GM19467 (cell line): ENCODE results near the gene UBE3B.

Source experiments
- ATAC-seq: cut with Tn5 transposase; IDR thresholded peaks from one replicate; pipeline ENCODE4 v1.9.1; 2021; ENCODE audit warnings: mild to moderate bottlenecking, moderate library complexity; ENCODE audit not compliant: unreplicated experiment

The UBE3B gene

DNA sequence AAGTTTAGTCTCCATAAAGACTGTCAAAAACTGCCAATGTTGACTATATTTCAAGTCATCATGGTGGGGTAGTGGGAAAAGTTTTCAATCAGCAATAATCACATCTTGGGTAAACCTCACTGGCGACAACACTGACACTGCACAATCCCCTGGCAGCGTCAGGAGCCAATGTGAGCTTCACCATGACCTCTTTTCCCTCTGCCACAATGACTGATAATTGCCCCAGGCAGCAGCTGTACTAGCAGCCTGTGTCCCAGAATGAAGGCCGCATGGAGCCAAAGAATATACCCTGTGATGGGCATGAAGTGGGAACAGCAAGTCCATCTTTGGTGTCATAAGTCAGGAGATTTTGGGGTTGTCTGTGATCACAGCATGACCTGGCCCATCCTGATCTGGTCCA, 90.5 kb downstream of the UBE3B start:
- ATAC-seq: no peak

DNA sequence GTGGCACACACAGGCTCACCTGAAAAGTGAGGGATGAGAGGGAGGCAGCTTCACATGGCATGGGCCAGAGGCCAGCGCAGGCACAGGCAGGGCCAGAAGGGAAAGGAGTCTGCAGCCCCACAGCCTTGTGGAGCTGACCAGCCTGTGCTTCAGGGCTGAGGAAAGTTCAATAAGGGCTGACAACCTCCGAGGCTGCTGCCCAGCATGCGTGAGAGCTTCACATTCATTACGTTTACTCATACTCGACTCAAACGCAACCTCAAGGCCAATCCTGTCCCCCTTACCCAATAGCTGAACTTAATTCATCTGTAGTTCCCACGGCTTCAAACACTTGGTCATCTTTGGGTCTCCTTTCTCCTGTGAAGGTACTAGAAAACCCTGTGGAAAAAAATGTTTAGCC, 91.1 kb downstream of the UBE3B start:
- ATAC-seq: no peak

DNA sequence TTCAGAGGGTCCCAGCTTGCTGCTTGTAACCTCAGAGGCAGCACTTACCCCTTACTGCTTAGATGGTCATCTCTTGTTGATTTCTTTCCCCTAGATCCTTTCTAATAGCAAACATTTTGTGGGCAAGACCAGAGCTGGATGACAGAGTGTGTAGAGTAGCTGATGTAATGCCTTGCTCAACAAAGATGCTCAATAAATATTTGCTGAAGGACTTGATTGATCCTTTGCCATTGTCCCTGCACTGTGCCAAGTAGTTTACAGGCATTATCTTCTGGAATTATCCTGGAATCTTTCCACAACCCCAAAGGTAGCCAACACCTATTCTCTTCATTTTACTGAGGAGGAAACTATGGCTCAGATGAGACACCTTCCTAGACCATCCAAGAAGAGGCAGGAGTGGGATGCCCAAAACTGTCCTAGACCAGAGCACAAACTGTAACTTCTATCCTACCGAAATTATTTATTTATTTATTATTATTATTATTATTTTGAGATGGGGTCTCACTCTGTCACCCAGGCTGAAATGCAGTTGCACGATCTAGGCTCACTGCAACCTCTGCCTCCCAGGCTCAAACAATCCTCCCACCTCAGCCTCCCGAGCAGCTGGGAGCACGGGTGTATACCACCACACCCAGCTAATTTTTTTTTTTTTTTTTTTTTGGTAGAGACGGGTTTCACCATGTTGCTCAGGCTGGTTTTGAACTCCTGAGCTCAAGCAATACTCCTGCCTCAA, 94.5 kb downstream of the UBE3B start:
- ATAC-seq: no peak

DNA sequence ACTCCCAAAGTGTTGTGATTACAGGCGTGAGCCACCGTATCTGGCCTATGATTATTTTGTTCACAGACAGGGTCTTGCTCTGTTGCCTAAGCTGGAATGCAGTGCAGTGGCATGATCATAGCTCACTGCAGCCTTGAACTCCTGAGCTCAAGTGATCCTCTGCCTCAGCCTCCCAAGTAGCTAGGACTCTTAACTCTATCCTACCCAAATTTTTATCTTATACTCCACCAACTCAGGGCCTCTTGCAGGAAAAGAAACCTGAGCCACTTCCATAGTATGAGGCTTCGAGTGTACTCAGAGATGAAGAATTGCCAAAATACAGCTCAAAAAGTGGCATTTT, 95.0 kb downstream of the UBE3B start:
- no peak for ATAC-seq

DNA sequence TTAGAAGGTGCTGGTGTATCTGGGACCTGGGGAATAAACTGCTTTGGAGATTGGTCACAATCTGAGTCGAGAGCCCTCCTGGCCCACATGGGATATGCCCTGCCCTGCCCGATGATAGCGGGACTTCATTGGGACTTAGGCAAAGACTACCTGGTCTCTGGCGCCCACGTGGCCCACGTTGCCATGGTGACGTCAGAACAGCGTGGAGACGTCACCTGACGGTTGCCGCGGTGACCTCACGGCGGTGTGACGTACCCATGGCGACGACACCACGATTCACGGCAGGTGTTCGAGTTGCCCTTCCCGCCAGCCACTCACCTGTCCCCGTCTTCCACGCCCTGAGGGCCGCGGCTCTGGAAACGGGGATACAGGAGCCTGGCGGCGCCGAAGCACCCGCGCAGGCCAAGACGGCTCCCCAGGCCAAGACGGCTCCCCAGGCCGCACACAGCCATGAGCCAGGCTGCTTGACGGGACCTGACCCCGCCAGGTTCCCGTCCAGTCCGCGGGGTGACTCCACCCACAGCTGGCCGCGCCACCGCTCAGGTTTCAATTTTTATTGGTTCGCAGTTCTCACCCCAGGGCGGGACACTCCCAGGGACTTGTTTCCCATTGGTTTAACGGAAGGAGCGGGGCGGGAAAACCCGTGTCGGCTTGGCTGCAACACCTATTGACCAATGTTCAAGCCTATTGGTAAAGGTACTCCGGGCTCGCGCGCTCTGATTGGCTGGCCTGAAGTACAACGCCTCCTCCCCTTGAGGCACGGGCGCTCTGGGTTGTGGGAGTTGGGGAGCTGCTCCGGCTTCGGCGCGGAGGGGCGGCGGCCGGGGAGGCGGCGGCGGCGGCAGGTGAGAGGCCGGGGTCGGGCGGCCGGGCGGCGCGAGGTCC, 95.8 kb downstream of the UBE3B start, which contains the start of the genes MMAB and MVK:
MMAB (minus strand) TSS at position 476 of the 885 bp plus-strand sequence; CDS start at position 452, 24 bp downstream.
MVK (plus strand) TSS at position 766 of the 885 bp plus-strand sequence. CDS start 1,029 bp downstream, outside the sequence.
- peak; percentile 90 for ATAC-seq

DNA sequence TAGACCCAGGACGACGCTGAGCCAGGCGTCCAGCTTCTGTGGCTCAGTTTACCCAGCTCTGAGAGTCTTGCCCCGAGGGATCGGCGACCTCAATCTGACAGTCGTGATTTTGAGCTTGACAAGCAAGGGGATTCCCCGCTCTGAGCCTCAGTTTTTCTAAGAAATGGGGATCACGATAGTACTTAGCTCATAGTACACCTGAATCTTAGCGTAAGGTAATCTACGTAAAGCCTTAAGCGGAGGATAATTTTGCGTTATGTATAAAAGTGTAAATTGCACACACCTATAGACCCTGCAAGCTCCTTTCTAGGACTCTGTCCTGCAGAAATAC, 96.4 kb downstream of the UBE3B start:
- no peak for ATAC-seq

DNA sequence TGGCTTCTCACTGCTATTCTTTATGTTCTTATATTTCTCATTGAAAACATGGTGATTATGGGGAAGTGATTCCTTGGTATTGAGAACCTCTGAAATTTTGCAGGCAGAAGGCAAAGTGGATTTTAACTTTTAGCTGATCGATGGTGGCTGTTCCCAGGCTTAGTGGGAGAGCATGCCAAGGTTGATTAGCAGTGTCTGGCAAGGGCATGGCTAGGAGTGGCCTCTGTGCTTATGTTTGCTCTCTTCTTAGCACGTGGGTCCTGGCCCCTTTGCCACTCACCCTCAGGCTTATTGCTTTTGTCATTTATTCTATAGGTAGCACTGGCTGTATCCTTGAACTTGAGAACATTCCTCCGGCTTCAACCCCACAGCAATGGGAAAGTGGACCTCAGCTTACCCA, 98.2 kb downstream of the UBE3B start:
- no peak for ATAC-seq

DNA sequence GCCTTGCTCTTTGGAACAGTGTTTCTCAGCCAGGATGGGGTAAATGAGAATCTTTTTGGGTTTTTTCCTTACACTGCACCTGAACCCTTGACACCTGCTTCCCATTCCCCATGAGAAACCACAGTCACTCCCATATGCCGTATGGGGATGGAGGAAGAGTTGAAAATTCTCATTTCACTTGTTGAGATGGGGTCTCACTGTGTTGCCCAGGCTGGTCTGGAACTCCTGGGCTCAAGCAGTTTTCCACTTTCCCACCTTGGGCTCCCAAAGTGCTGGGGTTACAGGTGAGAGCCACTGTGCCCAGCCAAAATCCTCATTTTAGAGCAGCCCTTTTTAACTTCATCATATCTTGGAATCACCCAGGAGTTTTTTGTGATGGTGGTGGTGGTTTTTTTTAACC, 99.9 kb downstream of the UBE3B start:
- ATAC-seq: no peak

DNA sequence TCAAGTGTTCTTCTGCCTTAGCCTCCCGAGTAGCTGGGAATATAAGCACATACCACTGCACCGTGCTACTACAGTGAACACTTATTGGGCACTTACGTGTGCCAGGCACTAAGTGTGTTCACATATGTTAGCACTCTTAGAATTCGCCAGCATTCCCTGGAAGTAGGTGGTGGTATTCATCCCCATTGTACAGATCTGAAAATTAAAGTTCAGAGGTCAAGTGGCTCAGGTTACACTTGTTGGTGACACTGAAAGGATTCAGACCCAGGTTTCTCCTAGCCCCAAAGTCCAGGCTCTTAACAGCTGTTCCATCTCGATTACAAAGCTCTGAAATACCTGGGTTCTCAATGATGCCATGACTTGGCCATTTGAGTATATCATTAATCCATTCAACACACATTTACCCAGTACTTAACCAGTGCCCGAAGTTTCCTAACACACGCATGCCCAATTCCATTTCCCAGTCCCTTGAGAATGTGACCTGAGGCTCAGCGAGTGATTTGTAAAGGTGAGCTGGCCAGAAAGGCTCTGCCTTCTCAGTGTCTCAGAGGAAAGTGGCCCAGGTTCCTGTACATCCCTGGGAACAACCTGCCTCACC, 101.0 kb downstream of the UBE3B start:
- ATAC-seq: no peak

DNA sequence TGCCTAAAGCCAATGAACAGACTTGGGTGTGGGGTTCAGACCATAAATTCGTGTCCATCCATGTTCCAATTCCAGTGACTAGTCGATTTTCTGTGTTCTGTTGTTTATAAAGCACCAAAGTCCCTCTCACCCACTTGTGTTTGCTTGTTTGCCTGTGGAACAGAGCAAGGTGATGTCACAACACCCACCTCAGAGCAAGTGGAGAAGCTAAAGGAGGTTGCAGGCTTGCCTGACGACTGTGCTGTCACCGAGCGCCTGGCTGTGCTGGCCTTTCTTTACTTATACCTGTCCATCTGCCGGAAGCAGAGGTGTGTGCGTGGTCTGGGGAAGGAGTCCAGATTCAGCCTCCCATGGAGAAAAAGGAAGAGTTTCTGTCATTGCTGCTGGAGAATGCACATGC, 102.2 kb downstream of the UBE3B start:
- no peak for ATAC-seq

DNA sequence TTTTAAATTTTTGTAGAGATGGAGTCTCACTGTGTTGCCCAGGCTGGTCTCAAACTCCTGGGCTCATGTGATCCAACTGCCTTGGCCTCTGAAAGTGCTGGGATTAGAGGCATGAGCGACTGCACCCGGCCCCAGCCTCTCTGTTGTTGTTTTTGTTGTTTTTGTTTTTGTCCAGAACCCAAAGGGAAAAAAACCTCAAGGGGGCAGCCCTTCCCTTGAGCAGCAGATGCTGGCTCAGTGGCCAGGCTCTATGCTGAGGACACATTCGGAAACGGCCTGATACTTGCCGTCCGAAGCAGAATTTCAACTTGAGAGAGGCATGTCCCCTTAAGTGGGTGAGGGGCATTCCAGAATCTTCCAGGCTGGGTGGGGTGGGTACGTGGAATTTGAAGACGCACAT, 102.8 kb downstream of the UBE3B start:
- no peak for ATAC-seq

DNA sequence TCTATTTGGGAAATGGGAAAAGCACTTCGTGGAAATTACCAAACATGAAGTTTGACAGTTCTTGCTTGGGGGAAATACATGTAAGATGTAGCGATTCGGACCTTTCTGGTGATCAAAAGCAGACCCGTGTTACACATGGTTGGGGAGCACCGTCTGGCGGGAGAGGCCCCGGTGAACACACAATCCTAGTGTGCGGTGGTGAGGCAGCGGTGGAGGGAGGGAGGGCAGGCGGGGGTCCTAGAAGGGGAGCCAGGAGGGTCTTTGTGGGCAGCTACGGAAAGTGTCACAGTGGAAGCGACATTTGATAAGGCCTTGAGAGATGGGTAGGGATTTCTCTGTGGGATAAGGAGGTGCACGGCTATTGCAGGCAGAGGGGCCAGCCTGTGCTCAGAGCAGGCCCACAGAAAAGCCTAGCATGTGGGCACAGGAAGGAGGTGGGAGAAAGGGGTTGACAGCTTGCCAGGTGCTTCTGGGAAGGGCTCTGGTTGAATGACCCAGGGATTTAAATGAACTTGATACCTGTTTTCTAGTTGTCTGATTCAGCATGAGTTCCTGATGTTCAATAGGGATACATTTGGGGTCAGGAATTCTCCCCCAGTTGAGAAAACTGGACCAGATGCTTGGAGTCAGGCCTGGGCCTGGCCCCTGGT, 103.4 kb downstream of the UBE3B start:
- no peak for ATAC-seq

DNA sequence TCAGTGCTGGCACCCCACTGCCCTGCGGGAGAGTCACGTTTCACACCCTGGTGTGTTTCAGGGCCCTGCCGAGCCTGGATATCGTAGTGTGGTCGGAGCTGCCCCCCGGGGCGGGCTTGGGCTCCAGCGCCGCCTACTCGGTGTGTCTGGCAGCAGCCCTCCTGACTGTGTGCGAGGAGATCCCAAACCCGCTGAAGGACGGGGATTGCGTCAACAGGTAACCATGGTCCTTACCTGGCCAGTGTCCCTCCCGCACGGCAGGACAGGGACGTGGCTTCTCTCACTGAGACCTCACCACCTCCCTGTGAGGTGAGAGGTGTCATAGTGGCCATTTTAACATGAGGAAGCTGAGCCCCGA, 103.9 kb downstream of the UBE3B start:
- ATAC-seq: no peak

DNA sequence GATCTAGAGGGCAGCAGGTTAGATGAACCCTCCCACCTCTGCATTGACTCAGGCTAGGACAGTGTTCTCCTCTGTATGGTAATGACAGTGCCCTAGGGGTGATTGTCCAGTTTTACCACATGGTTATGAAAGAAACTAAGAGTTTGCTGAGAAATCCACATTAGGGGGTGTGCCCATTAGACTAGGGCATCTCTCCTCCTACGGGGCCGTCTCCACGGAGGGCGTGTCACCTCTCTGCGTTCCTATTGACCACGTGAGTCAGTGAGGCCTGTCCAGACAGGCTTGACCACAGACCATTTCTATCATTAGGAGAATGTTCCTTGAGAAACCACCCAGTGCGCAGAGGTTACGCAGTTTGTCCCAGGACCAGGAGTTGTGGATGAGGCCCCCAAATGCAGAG, 104.4 kb downstream of the UBE3B start:
- no peak for ATAC-seq

DNA sequence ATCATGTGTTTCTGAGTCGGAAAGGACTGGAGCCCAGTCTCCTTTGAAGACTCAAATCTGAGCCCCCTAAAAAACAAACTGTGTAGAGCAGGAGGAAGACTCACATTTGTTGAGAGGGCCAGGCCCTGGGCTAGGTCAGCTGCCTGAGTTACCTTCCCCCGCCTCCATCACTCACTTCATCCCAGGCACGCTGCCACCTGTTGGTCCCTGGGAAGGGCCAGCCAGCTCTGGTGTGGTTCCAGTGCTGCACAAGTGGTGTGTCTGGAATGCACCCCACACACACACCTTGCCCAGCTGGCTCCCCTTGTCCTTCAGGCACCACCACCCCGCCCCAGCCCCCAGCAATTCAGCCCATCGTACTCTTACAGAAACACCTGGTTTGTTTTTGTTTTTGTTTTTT, 105.2 kb downstream of the UBE3B start:
- no peak for ATAC-seq

DNA sequence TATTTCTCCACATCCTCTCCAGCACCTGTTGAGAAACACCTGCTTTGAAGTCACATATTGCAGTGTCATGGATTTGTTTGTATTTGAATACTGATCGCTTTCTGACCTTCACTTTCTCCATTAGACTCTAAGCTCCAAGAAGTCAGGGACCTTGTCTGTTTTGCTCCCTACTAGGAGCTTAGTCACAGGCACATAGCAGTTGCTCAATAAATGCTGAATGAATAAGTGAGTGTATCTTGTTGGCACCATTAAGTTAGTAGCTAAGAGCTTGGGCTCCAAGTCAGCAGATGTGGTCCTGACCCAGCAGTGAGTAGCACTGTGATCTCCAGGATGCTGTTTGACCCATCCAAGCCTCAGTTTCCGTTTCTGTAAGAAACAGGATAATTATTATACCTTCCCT, 106.3 kb downstream of the UBE3B start:
- ATAC-seq: no peak
